ENCODE data around the gene CDKN1A. TPM values are rescaled to one million over a fixed set of nuclear protein-coding genes. Genes with fewer than 3 reads are reported as not detected.

Gene CDKN1A
- total RNA-seq, 1 donor from 2014 or later = 364 TPM

GRCh38 chr6:36641543-36641942 is 37.0 kb upstream of the CDKN1A start:
- no peak overlapping the region for H3K4me3 ChIP-seq (ENCODE audit: low read depth, low read length)
- H3K27me3 ChIP-seq (ENCODE audit: control insufficient read depth, insufficient read depth, low read length) = no peaks in the 10 kb centered on the region
- H3K36me3 ChIP-seq (ENCODE audit: control insufficient read depth, insufficient read depth, low read length) = no peaks in the 10 kb centered on the region
- DNase-seq (ENCODE audit: low read depth) = no peak
- no peak for FAIRE-seq
- TF ChIP-seq CTCF (IDR thresholded peaks at IDR 0.05; ENCODE audit: insufficient read depth, low read length, severe bottlenecking) = no peak

- DNase-seq (ENCODE audit: low read depth) = peak; percentile 88
- FAIRE-seq = no peak
- no peak for TF ChIP-seq CTCF (IDR thresholded peaks at IDR 0.05; ENCODE audit: insufficient read depth, low read length, severe bottlenecking)
- Histone ChIP-seq H3K27me3 (ENCODE audit: control insufficient read depth, insufficient read depth, low read length) (no peaks in the 10 kb centered on the region), H3K36me3 (ENCODE audit: control insufficient read depth, insufficient read depth, low read length) (no peaks in the 10 kb centered on the region), H3K4me3 (ENCODE audit: low read depth, low read length) (no peak overlapping the region)
These were observed 35.3 kb upstream of the CDKN1A start for GRCh38 chr6:36642913-36643817.

- FAIRE-seq = no peak
- TF ChIP-seq CTCF (IDR thresholded peaks at IDR 0.05; ENCODE audit: insufficient read depth, low read length, severe bottlenecking) = no peak
- Histone ChIP-seq H3K4me3 (ENCODE audit: low read depth, low read length) (no peak overlapping the region), H3K27me3 (ENCODE audit: control insufficient read depth, insufficient read depth, low read length) (no peaks in the 10 kb centered on the region), H3K36me3 (ENCODE audit: control insufficient read depth, insufficient read depth, low read length) (no peaks in the 10 kb centered on the region)
- no peak for DNase-seq (ENCODE audit: low read depth)
These were observed 34.5 kb upstream of the CDKN1A start for GRCh38 chr6:36643977-36644376.

GRCh38 chr6:36649086-36649485 is 29.4 kb upstream of the CDKN1A start:
- no peak overlapping the region for H3K4me3 ChIP-seq (ENCODE audit: low read depth, low read length)
- DNase-seq (ENCODE audit: low read depth) (no peak), FAIRE-seq (no peak)
- no peaks in the 10 kb centered on the region for H3K27me3 ChIP-seq (ENCODE audit: control insufficient read depth, insufficient read depth, low read length)
- no peaks in the 10 kb centered on the region for H3K36me3 ChIP-seq (ENCODE audit: control insufficient read depth, insufficient read depth, low read length)
- TF ChIP-seq CTCF (IDR thresholded peaks at IDR 0.05; ENCODE audit: insufficient read depth, low read length, severe bottlenecking) = no peak

GRCh38 chr6:36649701-36650484 is 28.6 kb upstream of the CDKN1A start:
- no peaks in the 10 kb centered on the region for H3K36me3 ChIP-seq (ENCODE audit: control insufficient read depth, insufficient read depth, low read length)
- no peaks in the 10 kb centered on the region for H3K27me3 ChIP-seq (ENCODE audit: control insufficient read depth, insufficient read depth, low read length)
- no peak for FAIRE-seq
- H3K4me3 ChIP-seq (ENCODE audit: low read depth, low read length) = no peak overlapping the region
- TF ChIP-seq CTCF (IDR thresholded peaks at IDR 0.05; ENCODE audit: insufficient read depth, low read length, severe bottlenecking) = no peak
- DNase-seq (ENCODE audit: low read depth) = no peak
